AG04450 (cell line): Measurements from ENCODE around the gene CDH9. TPM values are rescaled to one million over a fixed set of nuclear protein-coding genes. Genes with fewer than 3 reads are reported as not detected.

Experiments used
- CTCF ChIA-PET: fragments of 300-600, 350-600 bp; formaldehyde crosslinking; extraction: SDS; loops from one replicate; lab custom pipeline; 2022; ENCODE audit warnings: antibody characterized with exemption, inconsistent platforms; lab: Charles Lee
- POLR2A ChIA-PET: fragments of 350-600 bp; formaldehyde crosslinking; extraction: SDS; loops from one replicate; lab custom pipeline; 2021; ENCODE audit warnings: antibody characterized with exemption, inconsistent platforms; lab: Yijun Ruan, JAX
- DNase-seq: peaks from one replicate; pipeline ENCODE4 v3.0.0-alpha.2; 2011; ENCODE audit warnings: low read depth, low spot score
- H3K27ac ChIP-seq: one replicate; pipeline ENCODE4 v1.5.1; 2012; ENCODE audit warnings: low read depth, low read length, control low read depth
- H3K27me3 ChIP-seq: one replicate; pipeline ENCODE4 v1.6.0; 2012; ENCODE audit warnings: low read length; ENCODE audit not compliant: control insufficient read depth, insufficient read depth
- H3K4me3 ChIP-seq: 2 replicates; pipeline ENCODE4 v1.5.1; 2011; ENCODE audit warnings: mild to moderate bottlenecking, low read depth, low read length, control low read depth
- H3K9me3 ChIP-seq: 2 replicates; pipeline ENCODE4 v1.5.1; 2012; ENCODE audit warnings: low read length; ENCODE audit not compliant: control insufficient read depth, insufficient read depth
- polyA plus RNA-seq: library from polyadenylated mRNA; depleted of rRNA; stranded (reverse); fragments of >200 nt; gene quantifications from 2 replicates; pipeline ENCODE4 v1.2.3, GENCODE V29; 2011
- TF ChIP-seq, protein P1 (sequence below): IDR thresholded peaks from 2 replicates; pipeline ENCODE4 v1.5.1; 2011; ENCODE audit warnings: low read depth, low read length, control low read depth, inconsistent platforms

CDH9 gene
- polyA plus RNA-seq, 1 experiment: not detected

DNA sequence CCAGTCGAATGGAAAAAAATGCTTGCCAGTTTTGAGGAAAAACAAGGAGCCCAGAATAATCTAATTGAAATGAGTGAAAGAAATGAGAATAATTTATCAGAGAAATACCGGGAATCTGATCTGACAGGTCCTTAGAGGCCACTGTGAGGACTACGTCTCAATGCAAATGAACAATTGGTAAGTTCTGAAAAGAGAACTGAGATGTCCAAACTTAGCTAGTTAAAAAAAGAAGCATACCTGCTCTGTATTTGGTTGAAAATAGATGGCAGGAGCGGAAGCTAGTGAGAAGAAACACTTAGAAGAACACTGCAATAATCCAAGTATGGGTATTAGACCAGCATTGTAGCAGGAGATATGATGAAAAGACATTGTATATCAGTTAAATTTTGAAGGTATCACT is 161.2 kb downstream of the CDH9 start:
- Histone ChIP-seq H3K9me3 (peaks cover 3% of the 10 kb centered on the region; the same call in 1 of the 2 replicates), H3K27me3 (no peaks in the 10 kb centered on the region), H3K4me3 (no peak overlapping the region), H3K27ac (no peak overlapping the region)
- POLR2A ChIA-PET: no interaction called here
- no peak for DNase-seq
- TF ChIP-seq, protein P1, sequence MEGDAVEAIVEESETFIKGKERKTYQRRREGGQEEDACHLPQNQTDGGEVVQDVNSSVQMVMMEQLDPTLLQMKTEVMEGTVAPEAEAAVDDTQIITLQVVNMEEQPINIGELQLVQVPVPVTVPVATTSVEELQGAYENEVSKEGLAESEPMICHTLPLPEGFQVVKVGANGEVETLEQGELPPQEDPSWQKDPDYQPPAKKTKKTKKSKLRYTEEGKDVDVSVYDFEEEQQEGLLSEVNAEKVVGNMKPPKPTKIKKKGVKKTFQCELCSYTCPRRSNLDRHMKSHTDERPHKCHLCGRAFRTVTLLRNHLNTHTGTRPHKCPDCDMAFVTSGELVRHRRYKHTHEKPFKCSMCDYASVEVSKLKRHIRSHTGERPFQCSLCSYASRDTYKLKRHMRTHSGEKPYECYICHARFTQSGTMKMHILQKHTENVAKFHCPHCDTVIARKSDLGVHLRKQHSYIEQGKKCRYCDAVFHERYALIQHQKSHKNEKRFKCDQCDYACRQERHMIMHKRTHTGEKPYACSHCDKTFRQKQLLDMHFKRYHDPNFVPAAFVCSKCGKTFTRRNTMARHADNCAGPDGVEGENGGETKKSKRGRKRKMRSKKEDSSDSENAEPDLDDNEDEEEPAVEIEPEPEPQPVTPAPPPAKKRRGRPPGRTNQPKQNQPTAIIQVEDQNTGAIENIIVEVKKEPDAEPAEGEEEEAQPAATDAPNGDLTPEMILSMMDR: no peak
- CTCF ChIA-PET: no interaction called here

DNA sequence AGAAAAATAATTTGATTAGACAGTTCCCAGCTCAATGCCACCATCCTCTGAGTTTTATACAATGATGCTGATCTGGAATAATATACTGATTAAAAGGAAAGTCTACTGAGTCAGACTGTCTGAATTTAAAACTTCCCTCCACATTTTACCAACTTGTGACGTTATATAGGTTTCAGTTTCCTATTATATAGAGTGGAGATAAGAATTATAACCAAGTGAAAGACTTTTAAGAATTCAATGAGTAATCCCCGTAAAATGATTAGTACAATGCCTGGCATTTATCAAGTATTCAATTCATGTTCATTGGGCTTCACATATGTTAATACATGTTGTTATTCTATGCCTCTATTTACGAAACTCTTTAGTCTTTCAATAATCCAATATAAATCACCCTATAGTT is 166.0 kb downstream of the CDH9 start:
- TF ChIP-seq, protein P1: no peak
- CTCF ChIA-PET: no interaction called here
- H3K4me3 ChIP-seq: no peak overlapping the region
- POLR2A ChIA-PET: no interaction called here
- no peak overlapping the region for H3K27ac ChIP-seq
- peaks cover 3% of the 10 kb centered on the region; the same call in 1 of the 2 replicates for H3K9me3 ChIP-seq
- DNase-seq: no peak
- no peaks in the 10 kb centered on the region for H3K27me3 ChIP-seq

DNA sequence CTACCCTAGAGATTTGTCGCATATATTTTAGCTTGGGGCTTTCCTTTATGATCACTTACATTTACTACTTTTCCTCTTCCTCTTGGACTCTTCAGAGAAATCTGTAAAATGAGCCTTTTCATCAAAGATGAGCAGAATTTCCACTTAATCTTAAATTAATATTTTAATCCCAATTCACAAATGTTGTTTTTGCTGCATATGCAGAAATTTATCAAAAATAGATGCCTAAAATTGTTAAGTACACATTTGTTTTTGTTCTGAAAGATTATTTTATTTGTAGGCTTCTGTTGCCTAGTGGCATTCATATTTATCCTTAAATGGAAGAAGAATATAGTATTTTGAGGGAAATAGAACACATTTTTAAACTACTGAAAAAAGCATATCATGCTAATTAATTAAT is 168.6 kb downstream of the CDH9 start:
- POLR2A ChIA-PET: no interaction called here
- Histone ChIP-seq H3K27me3 (no peaks in the 10 kb centered on the region), H3K9me3 (no peaks in the 10 kb centered on the region), H3K4me3 (no peak overlapping the region), H3K27ac (no peak overlapping the region)
- TF ChIP-seq, protein P1: no peak
- DNase-seq: no peak
- CTCF ChIA-PET: no interaction called here

DNA sequence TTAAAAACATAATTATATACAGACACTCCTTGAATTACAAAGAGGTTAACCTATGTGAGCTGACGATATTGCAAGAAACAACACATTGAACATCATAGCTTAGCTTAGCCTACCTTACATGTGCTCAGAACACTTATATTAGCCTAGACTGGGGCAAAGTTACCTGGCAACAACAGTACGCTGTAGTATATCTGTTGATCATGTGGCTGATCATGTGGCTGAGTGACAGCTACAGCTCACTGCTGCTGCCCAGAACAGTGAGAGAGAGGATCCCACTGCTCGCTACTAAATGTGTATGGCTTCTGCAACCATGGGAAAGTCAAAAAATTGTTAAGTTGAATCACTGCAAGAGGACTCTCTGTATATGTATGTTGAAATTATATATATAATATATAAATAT is 169.9 kb downstream of the CDH9 start:
- POLR2A ChIA-PET: no interaction called here
- TF ChIP-seq, protein P1: no peak

DNA sequence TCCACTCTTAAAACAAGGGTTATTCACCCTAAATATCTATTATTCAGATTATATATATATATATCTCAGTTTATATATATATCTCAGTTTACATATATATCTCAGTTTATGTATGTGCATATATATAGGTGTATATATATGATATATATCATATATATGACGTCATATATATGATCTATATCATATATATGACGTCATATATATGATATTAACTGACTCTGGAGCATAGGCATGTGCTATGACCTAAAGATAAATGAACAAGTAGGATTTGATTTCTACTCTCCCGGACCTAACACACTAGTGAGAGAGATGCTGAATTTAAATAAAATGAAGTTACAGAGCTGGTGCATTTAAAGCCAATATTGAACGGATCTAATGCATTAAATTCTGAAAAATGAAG is 174.3 kb downstream of the CDH9 start:
- ChIA-PET CTCF (no interaction called here), POLR2A (no interaction called here)
- TF ChIP-seq, protein P1: no peak
- no peaks in the 10 kb centered on the region for H3K27me3 ChIP-seq
- H3K4me3 ChIP-seq: no peak overlapping the region
- no peak overlapping the region for H3K27ac ChIP-seq
- no peak for DNase-seq
- no peaks in the 10 kb centered on the region for H3K9me3 ChIP-seq

More for the DNA sequence above, 169.9 kb downstream of the CDH9 start:
- no peak for DNase-seq
- H3K27ac ChIP-seq: no peak overlapping the region
- H3K27me3 ChIP-seq: no peaks in the 10 kb centered on the region
- CTCF ChIA-PET: no interaction called here
- H3K9me3 ChIP-seq: no peaks in the 10 kb centered on the region
- no peak overlapping the region for H3K4me3 ChIP-seq
